ENCODE data around the gene COX6A1.
"Not testable (repeated sequence)": the region's sequence is repeated elsewhere in the genome, so short reads cannot be mapped to it uniquely, and the experiment has no call there.

The COX6A1 gene

DNA sequence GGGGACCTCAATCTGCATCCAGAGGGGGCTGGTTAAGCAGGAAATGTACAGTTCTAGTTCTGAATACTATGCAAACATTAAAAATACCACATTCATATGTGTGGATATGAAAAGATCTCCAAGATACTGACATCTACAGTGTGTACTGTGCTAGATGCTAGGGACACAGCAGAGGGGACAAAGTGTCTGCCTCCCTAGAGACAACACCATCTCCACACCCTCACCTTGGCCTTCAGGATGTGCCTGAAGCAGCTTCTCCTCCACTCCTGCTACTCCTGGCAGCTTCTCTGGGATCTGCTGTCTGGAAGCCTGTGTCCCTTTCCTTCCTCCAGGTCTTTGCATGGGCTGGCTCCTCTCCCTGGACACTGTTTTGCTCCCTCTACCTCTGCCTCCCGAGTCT lies 42.3 kb downstream of the COX6A1 start:
- Histone ChIP-seq H3K36me3 (ENCODE audit: control insufficient read depth, insufficient read depth, low read length) (no peaks in the 10 kb centered on the region), H3K27me3 (ENCODE audit: control insufficient read depth, insufficient read depth, low read length, poor library complexity, severe bottlenecking) (no peaks in the 10 kb centered on the region), H3K9me3 (ENCODE audit: control insufficient read depth, low read length) (no peaks in the 10 kb centered on the region), H3K27ac (ENCODE audit: insufficient read depth, low read depth, low read length, poor library complexity, severe bottlenecking) (no peak overlapping the region), H3K4me3 (ENCODE audit: insufficient read depth, low read depth, low read length) (no peak overlapping the region), H3K4me1 (ENCODE audit: control insufficient read depth, insufficient read depth, low read length) (no peaks in the 10 kb centered on the region)
- 86 to 98% methylated on average over 1 of the region's 1 CpG for WGBS, 2 experiments

GRCh38 chr12:120481022-120481767 lies 43.3 kb downstream of the COX6A1 start:
- H3K27ac ChIP-seq (ENCODE audit: insufficient read depth, low read depth, low read length, poor library complexity, severe bottlenecking): no peak overlapping the region
- H3K9me3 ChIP-seq (ENCODE audit: control insufficient read depth, low read length): no peaks in the 10 kb centered on the region
- no peaks in the 10 kb centered on the region for H3K4me1 ChIP-seq (ENCODE audit: control insufficient read depth, insufficient read depth, low read length)
- no peaks in the 10 kb centered on the region for H3K27me3 ChIP-seq (ENCODE audit: control insufficient read depth, insufficient read depth, low read length, poor library complexity, severe bottlenecking)
- no peaks in the 10 kb centered on the region for H3K36me3 ChIP-seq (ENCODE audit: control insufficient read depth, insufficient read depth, low read length)
- no peak overlapping the region for H3K4me3 ChIP-seq (ENCODE audit: insufficient read depth, low read depth, low read length)
- 96 to 97% methylated on average over 7 to 9 of the region's 9 CpGs for WGBS, 2 experiments

GRCh38 chr12:120483621-120484020 lies 45.7 kb downstream of the COX6A1 start:
- no peak overlapping the region for H3K4me3 ChIP-seq (ENCODE audit: insufficient read depth, low read depth, low read length)
- H3K4me1 ChIP-seq (ENCODE audit: control insufficient read depth, insufficient read depth, low read length): no peaks in the 10 kb centered on the region
- no peaks in the 10 kb centered on the region for H3K27me3 ChIP-seq (ENCODE audit: control insufficient read depth, insufficient read depth, low read length, poor library complexity, severe bottlenecking)
- H3K9me3 ChIP-seq (ENCODE audit: control insufficient read depth, low read length): no peaks in the 10 kb centered on the region
- WGBS, 2 experiments: 92 to 94% methylated on average over 1 of the region's 1 CpG
- H3K36me3 ChIP-seq (ENCODE audit: control insufficient read depth, insufficient read depth, low read length): no peaks in the 10 kb centered on the region
- H3K27ac ChIP-seq (ENCODE audit: insufficient read depth, low read depth, low read length, poor library complexity, severe bottlenecking): no peak overlapping the region

DNA sequence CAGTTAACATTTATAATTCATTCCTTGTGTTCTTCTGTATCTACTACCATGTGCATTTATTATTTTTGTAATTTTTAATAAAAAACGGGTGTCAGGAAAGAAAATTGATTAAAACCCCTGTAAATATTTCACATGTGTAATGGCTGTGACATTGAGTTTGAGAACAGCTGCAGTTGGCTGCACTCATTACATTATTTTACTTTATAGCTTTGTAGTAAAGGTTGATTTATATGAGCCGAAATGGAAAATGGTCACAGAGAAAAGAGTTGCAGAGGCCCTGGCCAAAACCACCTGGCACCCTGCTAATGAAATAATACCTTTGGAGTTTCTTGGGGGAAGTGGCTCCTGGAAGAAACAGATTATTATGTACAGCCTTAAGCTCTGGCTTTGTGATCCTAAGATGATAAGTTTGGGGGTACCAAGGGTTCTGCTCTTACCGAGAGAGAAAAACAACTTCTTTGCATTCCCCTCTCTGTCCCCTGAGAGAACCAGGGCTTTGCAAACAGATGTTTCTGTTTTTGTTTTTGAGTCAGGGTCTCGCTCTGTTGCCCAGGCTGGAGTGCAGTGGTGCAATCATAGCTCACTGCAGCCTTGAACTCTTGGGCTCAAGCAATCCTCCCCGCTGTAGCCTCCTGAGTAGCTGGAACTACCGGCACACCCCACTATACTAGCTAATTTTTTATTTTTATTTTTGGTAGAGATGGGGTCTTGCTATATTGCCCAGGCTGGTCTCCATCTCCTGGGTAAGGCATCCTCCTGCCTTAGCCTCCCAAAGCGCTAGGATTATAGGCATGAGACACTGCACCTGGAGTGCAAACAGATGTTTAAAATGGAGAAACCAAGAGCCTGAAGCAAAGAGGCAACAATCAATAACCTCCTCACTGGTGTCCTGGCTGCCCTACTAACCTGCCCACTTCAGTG lies 48.3 kb downstream of the COX6A1 start:
- Histone ChIP-seq H3K27ac (ENCODE audit: insufficient read depth, low read depth, low read length, poor library complexity, severe bottlenecking) (no peak overlapping the region), H3K4me1 (ENCODE audit: control insufficient read depth, insufficient read depth, low read length) (no peaks in the 10 kb centered on the region), H3K36me3 (ENCODE audit: control insufficient read depth, insufficient read depth, low read length) (no peaks in the 10 kb centered on the region), H3K4me3 (ENCODE audit: insufficient read depth, low read depth, low read length) (no peak overlapping the region), H3K9me3 (ENCODE audit: control insufficient read depth, low read length) (no peaks in the 10 kb centered on the region), H3K27me3 (ENCODE audit: control insufficient read depth, insufficient read depth, low read length, poor library complexity, severe bottlenecking) (no peaks in the 10 kb centered on the region)
- WGBS, 2 experiments: 89 to 98% methylated on average over 5 to 6 of the region's 7 CpGs

GRCh38 chr12:120487552-120487951 lies 49.6 kb downstream of the COX6A1 start:
- H3K4me3 ChIP-seq (ENCODE audit: insufficient read depth, low read depth, low read length); H3K4me1 ChIP-seq (ENCODE audit: control insufficient read depth, insufficient read depth, low read length); H3K27ac ChIP-seq (ENCODE audit: insufficient read depth, low read depth, low read length, poor library complexity, severe bottlenecking); H3K27me3 ChIP-seq (ENCODE audit: control insufficient read depth, insufficient read depth, low read length, poor library complexity, severe bottlenecking); H3K9me3 ChIP-seq (ENCODE audit: control insufficient read depth, low read length); H3K36me3 ChIP-seq (ENCODE audit: control insufficient read depth, insufficient read depth, low read length): not testable (repeated sequence)
- 93 to 95% methylated on average over 7 of the region's 7 CpGs for WGBS, 2 experiments

DNA sequence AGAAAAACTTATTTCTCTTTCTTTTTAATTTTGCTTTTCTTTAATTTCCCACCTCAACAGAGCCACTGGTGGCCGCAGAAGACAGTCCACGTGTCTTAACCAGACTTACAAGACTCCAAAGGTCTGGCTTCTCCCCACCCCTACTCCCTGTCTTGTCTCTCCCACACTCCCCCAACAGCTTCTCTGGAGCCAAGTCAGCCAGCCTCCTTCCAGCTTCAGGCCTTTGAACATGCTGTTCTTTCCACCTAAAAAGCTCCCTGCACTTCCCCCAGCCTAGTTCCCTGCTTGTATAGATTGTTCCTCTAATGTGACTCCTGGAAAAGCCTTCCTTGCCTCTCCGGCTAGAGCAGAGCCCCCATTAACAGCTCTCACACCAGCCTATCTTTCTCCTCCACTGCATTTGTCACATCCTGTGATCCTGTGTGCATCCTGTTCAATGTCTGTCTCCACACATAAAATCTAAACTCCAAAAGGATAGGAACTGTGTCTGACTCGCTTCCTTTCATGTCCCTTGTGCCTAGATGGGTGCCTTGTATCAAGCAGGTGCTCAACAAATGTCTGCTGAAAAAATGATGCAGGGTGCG lies 50.2 kb downstream of the COX6A1 start:
- Histone ChIP-seq H3K27me3 (ENCODE audit: control insufficient read depth, insufficient read depth, low read length, poor library complexity, severe bottlenecking) (no peaks in the 10 kb centered on the region), H3K36me3 (ENCODE audit: control insufficient read depth, insufficient read depth, low read length) (no peaks in the 10 kb centered on the region), H3K27ac (ENCODE audit: insufficient read depth, low read depth, low read length, poor library complexity, severe bottlenecking) (no peak overlapping the region), H3K4me3 (ENCODE audit: insufficient read depth, low read depth, low read length) (no peak overlapping the region), H3K9me3 (ENCODE audit: control insufficient read depth, low read length) (no peaks in the 10 kb centered on the region), H3K4me1 (ENCODE audit: control insufficient read depth, insufficient read depth, low read length) (no peaks in the 10 kb centered on the region)
- 75 to 76% methylated on average over 5 of the region's 5 CpGs for WGBS, 2 experiments

DNA sequence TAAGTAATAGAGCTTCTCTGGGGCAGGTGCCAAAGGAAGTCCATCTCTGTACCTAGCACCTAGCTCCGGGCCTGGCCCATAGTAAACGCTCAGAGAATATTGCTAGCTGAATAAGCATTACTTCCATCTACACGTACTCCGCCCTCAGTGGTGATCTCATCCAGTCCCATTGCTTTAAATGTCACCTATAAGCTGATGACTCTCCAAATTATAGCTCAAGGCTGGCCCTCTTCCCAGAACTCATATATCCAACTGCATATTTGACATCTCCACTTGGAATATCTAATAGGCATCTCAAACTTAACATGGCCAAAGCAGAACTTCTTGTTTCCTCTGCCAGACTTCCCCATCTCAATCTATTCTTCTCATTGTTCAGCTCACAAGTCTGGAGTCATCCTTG lies 51.1 kb downstream of the COX6A1 start:
- H3K4me1 ChIP-seq (ENCODE audit: control insufficient read depth, insufficient read depth, low read length): no peaks in the 10 kb centered on the region
- H3K27me3 ChIP-seq (ENCODE audit: control insufficient read depth, insufficient read depth, low read length, poor library complexity, severe bottlenecking): no peaks in the 10 kb centered on the region
- H3K9me3 ChIP-seq (ENCODE audit: control insufficient read depth, low read length): no peaks in the 10 kb centered on the region
- no peak overlapping the region for H3K4me3 ChIP-seq (ENCODE audit: insufficient read depth, low read depth, low read length)
- no peaks in the 10 kb centered on the region for H3K36me3 ChIP-seq (ENCODE audit: control insufficient read depth, insufficient read depth, low read length)
- H3K27ac ChIP-seq (ENCODE audit: insufficient read depth, low read depth, low read length, poor library complexity, severe bottlenecking): no peak overlapping the region
- 93 to 96% methylated on average over 4 of the region's 4 CpGs for WGBS, 2 experiments

GRCh38 chr12:120490325-120490724 lies 52.4 kb downstream of the COX6A1 start:
- no peaks in the 10 kb centered on the region for H3K36me3 ChIP-seq (ENCODE audit: control insufficient read depth, insufficient read depth, low read length)
- no peaks in the 10 kb centered on the region for H3K27me3 ChIP-seq (ENCODE audit: control insufficient read depth, insufficient read depth, low read length, poor library complexity, severe bottlenecking)
- no peaks in the 10 kb centered on the region for H3K4me1 ChIP-seq (ENCODE audit: control insufficient read depth, insufficient read depth, low read length)
- no peak overlapping the region for H3K4me3 ChIP-seq (ENCODE audit: insufficient read depth, low read depth, low read length)
- 92 to 95% methylated on average over 5 of the region's 5 CpGs for WGBS, 2 experiments
- H3K27ac ChIP-seq (ENCODE audit: insufficient read depth, low read depth, low read length, poor library complexity, severe bottlenecking): no peak overlapping the region
- H3K9me3 ChIP-seq (ENCODE audit: control insufficient read depth, low read length): no peaks in the 10 kb centered on the region
